ENCODE data around the gene WFDC1.

The WFDC1 gene

DNA sequence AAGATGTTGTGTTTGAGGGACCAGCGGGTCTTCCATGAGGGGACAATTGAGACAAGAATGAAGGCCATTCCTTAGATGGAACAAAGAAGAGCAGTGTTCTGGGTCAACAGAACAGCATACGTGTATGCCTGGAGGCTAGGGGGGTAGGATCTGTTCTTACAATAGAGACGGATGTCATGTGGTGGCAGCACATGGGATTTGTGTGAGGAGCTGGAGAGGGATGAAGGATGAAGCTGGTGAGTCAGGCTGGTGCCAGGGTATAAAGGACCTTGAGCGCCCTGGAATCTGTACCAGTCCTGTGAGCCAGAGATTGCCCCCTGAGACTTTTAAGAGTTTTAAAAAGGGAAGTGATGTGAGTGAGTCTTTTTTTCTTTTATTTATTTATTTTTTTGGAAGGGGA lies 22.8 kb upstream of the WFDC1 start:
- in situ Hi-C loops (cut with HindIII; ENCODE audit: low sequenced_read_pairs): no loop called here

DNA sequence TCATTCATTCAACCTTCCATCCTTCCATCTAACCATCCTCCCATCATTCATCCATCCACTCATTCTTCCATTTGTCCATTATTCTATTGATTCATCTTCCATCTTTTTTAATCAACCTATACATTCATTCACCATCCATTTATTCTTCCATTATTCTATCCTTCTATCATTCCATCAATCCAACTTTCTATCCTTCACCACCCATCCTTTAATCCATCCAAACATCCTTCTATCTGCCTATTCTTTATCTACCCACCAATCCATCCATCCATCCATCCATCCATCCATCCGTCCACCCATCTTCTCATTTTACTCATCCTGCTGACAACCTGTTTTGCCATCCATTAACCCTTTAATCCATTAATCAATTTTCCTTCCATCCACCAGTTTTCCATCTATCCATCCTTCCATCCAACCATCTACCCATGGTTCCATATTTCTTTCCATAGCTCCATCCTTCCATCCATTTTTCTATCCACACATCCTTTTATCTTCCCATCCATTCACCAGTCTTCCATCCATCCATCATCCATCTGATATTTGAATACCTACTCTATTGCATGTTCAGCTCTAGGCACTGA lies 21.8 kb upstream of the WFDC1 start:
- in situ Hi-C loops (cut with HindIII; ENCODE audit: low sequenced_read_pairs): no loop called here

DNA sequence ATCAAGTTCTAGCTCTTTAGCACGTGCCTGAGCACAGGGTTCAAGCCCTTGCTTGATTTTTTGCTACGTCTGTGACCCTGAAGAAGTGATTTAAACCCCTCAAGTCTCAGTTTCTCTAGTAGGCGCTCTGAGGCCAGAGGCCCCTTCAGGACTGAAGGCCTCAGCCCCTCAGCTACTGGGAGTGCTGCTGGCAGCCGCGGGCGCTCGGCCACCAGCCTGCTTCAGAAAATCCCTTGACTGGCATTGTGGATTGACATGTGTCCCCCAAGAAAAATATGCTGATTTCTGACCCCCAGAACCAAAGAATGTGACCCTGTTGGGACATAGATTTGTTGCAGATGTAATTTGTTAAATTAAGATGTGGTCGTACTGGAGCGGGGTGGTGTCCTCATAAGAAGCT lies 20.2 kb upstream of the WFDC1 start:
- in situ Hi-C loops (cut with HindIII; ENCODE audit: low sequenced_read_pairs): no loop called here

DNA sequence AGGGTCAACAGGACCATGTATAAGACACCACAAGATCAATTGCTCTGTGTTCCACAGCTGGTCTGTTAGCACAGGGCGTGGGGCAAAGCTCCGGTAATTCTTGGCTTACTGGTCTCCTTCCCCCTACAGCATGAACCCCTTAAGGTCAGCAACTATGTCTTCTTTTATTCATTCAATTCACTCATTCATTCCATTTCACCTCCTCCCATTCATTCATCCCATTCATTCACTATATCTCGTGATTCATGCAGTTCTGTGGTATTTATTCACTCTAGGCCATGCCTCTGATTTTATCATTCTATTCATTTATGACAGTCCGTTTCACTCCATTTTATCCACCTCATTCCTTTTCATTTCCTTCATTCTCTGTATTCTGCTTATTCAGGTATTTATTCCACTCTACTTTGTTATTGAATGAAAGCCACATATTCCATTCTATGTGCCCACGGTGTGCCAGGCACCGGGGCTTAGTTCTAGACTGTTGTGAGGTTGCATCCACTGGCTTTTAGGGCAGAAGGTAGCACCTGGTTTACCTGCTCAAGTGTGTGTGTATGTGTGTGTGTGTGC lies 19.0 kb upstream of the WFDC1 start:
- in situ Hi-C loops (cut with HindIII; ENCODE audit: low sequenced_read_pairs): no loop called here

DNA sequence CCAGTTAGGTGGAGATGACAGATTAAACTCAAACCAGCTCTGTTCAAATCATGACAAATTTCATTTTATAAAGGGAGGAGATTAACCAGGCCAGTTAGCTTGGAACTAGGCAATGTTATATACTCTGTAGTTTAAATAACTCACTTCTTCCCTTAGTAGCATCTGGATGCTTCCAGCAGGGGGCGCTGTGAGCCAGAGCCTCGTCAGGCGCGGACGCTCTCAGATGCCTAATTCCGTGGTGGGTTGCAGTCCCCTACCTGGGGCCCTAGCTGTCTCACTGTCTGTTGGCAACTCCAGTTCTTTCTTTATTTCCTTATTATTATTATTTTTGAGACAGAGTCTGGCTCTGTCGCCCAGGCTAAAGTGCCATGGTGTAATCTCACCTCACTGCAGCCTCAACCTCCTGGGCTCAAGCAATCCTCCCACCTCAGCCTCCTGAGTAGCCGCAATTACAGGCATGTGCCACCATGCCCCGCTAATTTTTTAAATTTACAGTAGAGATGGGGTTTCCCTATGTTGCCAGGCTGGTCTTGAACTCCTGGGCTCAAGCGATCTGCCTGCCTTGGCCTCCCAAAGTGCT lies 17.3 kb upstream of the WFDC1 start:
- in situ Hi-C loops (cut with HindIII; ENCODE audit: low sequenced_read_pairs): no loop called here

DNA sequence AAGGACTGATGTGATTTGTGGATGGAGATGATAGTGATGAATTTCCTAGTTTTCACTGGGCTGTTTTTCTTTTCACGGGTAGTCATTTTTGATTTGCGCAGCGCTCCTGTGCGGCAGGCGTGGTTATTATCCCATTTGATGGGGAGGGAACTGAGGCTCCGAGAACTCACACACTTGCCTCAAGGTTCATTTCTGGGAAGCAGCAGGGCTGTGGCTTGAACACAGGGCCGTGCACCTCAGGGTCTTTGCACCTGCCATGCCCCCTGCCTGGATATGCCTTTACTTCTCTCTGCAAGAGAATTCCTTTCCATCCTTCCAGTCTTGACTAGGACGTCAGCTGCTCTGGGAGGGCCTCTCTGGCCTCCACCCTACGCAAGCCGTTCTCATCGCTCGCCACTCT lies 16.3 kb upstream of the WFDC1 start:
- in situ Hi-C loops (cut with HindIII; ENCODE audit: low sequenced_read_pairs): no loop called here

DNA sequence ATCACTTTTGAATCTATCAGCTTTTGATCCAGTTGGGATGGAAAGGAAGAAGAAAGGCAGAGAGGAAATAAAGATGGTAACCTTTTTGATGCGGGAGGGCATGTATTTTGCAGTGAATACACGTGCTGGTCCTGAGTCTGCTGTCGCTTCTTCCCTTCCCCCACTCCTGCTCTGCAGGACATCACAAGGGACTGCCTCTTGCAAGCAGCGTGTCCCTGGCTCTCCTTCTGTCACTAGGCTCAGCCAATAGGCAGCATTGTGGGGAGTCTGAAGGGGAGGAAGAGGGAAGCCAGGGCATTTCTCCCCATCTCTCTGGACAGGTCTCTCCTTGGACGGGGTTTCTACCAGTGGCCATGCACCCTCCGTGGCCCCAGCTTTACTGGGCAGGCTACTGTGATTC lies 15.7 kb upstream of the WFDC1 start:
- in situ Hi-C loops (cut with HindIII; ENCODE audit: low sequenced_read_pairs): no loop called here

DNA sequence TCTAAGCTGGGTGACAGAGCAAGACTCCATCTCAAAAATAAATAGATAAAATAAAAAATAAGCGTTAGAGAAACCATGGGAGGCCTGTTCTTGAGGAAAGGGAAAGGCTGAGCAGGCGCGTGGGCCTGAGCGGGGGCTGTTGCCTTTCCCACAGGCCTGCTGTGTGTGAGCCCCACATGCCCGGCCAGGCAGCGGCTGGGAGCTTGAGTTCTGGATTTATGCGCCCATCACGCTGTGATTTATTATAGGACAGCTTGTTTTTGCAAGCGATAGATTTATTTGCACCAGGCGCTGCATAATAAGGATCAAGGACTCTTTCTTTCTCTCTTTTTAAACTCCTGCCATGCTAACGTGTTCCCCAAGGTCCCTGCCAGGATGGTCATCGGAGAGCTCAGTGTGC lies 14.8 kb upstream of the WFDC1 start:
- in situ Hi-C loops (cut with HindIII; ENCODE audit: low sequenced_read_pairs): no loop called here

DNA sequence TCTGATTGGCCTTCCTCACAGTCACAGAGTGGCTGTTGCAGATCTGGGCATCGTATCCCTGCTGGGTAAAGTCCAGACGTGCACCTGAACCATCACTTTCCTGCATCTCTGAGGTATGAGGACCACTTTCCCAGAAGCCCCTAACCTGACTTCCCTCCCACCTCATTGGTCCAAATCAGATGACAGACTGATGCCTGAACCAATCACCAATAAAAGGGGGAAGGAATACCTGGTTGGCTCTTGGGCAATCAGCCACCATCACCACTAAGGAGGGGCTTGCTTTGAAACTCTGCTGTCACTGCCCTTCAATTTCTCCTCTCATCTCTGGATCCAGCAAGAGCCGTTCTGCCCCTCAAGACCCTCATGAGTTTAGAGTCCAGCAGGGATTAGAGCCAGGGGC lies 13.6 kb upstream of the WFDC1 start:
- in situ Hi-C loops (cut with HindIII; ENCODE audit: low sequenced_read_pairs): no loop called here

DNA sequence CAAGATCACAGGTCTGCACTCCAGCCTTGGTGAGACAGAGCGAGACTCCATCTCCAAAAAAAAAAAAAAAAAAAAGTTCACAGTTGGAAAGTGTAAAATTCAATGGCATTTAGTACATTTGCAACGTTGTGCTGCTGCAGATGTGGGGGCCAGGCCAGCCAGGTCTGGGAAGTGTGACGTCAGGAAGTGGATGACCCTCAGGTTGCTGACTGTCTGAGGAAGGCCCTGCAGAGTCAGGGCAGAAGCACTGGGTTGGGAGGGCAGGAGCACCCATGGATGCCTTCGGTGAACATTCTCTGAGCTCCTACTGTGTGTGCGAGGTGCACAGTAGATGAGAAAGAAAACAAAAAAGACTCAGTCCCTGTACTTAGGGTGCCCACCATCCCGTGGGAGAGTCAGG lies 12.1 kb upstream of the WFDC1 start:
- in situ Hi-C loops (cut with HindIII; ENCODE audit: low sequenced_read_pairs): no loop called here

DNA sequence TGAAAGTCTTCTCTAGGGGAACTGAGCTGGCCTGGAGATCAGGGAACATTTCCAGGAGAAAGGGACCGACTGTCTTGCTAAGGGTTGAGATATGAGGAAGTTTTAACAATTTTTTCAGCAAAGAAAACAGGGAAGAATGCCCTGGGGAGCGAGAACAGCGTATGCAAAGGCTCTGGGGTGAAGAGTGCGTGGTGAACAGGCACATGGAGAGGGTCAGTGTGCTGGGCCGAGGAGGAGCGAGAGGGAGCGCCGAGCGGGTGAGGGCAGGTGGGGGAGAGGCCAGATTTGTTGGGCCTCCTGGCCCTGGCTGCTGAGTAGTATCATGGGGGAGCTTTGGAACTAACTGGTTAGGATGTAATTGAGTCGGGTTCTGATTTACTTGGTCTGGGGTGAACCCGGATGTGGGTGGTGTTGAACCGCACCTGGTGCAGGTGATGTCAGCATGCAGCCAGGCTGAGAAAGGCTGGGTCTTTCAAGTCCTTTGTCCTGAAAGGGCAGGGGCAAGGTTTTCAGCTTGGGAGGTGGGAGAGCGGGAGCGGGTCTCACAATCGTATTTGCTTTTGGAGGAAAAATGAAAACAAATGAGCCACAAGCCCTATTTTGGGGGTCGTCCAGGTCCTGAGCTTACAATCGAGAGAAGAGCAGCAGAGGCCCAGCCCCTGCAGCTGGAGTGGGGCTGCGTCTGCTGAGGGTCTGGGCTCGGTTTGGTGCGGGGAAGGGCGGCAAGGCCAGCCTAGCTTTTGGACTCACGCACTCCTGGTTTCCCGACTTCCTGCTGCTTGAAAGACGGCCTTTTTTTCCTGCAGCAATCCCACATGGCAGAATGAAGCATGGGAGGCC lies 11.1 kb upstream of the WFDC1 start:
- in situ Hi-C loops (cut with HindIII; ENCODE audit: low sequenced_read_pairs): no loop called here

DNA sequence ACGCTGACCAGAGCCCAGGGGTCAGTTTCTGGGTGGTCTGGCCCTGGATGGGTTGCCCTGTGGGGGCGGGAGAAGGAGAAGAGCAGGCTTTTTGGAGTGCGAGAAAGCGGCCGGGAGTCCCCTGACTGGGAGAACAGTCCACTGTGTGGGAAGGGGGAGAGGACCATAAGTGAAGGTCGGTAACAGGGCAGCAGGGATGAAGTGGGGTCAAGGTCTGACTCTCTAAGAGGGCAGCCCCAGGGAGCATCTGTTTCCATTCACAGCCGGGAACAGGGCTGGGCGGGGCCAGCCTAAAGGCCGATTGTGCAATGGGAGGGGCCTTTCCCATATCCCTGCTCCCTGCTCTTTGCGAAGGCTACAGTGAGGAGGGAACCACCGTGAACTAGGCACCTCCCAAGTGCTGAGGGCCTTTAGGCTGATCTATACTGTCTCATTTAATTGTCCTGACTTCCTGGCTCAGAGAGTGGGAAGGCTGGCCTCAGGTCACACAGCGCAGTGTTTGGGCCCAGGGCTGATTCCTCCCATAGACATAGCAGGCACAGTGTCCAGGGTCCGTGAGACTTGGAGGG lies 10.4 kb upstream of the WFDC1 start:
- in situ Hi-C loops (cut with HindIII; ENCODE audit: low sequenced_read_pairs): no loop called here

DNA sequence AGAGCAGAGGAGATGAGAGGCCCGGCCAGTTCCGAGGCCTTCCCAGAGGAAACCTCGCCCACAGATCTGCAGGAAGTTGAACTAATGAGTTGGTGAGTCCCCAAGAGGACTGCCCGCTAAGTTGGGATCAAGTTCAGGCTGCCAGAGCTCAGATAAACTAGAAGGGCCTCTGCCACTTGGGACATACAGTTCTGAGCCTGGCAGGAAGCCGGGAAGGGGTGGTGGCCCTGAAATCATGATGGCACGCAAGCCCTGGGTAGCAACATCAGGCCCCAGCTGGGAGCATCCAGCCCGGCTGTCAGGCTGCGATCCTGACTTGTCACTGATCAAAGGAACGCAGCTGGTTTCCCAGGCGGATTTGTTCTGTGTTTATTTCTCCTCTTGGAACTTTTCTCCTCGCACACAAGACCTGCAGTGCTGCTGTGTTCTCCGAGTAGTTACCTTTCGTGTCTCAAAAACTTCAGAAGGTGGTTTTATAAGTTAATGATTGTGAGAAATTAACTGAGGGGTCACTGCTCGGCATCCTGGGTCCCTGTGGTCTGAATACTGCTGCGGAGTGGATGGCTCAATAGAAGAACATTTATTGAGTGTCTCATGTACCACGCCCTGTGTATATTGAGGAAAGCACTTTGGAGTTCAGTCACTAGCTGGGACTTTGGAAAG lies 8.0 kb upstream of the WFDC1 start:
- in situ Hi-C loops (cut with HindIII; ENCODE audit: low sequenced_read_pairs): no loop called here

DNA sequence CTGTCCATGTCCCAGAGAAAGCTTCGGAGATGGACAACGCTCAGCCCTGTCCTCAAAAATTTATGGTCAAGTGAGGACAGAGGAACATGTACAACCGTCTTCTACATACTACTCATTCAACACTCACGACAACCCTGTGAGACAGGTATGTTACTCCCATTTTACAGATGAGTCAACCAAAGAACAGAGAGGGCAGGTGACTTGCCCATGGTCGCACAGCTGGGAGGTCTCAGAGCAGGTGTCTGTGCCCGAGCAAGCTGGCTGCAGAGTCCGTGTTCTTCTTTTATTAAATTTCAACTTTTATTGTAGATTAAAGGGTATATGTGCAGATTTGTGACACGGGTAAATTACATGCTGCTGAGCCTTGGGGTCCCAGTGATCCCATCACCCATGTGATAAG lies 5.8 kb upstream of the WFDC1 start:
- in situ Hi-C loops (cut with HindIII; ENCODE audit: low sequenced_read_pairs): no loop called here

DNA sequence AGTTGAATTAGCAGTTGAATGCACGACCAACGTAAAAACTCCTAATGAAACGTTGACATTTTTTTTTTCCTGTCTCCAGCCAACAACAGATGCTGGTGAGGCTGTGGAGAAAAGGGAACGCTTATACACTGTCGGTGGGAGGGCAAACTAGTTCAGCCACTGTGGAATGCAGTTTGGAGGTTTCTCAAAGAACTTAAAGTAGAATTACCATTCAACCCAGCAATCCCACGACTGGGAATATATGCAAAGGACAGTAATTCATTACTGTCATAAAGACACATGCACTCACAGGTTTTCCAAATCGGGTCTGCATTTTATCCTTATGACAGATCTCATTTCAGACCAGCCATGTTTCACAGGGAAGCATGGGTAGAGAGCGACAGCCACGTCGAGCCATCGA lies 3.5 kb upstream of the WFDC1 start:
- in situ Hi-C loops (cut with HindIII; ENCODE audit: low sequenced_read_pairs): no loop called here

DNA sequence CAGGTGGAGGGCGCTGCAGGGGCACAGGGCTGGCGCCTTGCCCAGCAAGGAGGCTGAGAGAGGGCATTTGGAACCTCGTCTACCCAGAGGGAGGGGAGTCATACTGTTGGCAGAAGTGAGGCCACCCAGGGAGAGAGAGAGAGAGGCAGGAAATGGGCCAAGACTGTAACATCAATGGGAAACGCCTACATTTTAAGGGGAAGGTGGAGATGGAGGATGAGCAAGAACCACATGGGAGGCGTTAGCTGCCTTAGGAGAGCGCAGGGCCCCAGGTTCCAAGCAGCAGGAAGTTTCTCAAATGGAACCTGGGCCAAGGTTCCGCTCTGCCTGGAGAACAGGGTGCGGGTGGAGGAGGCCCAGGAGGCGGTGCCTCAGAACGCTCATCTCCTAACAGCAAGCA lies 2.7 kb upstream of the WFDC1 start:
- in situ Hi-C loops (cut with HindIII; ENCODE audit: low sequenced_read_pairs): no loop called here

DNA sequence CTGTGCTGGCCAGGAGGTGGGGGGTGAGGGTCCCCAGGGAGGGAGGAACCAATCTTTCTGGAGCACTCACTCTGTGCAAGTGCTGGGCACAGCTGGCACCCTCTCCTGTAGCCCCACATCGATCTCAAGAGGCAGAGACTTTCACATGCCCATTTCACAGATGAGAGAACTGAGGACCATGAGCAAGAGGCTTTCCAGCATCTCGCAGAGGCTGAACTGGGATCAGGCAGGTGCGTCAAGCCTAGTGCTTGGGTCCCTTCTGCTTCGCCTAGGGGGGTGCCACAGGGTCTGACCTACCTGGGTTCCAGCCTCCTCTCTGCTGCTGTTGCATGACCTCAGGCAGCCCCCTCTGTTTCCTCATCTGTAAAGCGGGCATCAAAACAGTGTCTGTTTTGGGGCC lies 1.3 kb upstream of the WFDC1 start:
- in situ Hi-C loops (cut with HindIII; ENCODE audit: low sequenced_read_pairs): no loop called here

DNA sequence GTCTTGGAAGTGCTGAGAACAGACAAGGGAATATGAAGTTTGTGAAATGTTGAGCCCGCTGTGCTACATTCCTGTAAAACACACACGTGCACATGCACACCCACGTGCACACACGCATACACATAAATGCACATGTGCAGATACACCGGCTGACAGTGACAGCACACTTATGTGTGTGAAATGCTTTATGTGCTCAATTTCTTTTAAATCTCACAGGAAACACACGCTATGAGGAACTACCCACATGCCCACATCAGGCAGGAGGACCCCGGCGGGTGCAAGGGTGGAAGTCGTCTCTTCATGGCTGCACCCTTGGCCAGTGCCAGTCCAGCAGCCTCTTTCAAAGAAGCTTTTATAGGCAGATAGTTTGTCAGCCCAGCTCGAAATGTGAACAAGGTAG lies 561 bp upstream of the WFDC1 start:
- in situ Hi-C loops (cut with HindIII; ENCODE audit: low sequenced_read_pairs): no loop called here

DNA sequence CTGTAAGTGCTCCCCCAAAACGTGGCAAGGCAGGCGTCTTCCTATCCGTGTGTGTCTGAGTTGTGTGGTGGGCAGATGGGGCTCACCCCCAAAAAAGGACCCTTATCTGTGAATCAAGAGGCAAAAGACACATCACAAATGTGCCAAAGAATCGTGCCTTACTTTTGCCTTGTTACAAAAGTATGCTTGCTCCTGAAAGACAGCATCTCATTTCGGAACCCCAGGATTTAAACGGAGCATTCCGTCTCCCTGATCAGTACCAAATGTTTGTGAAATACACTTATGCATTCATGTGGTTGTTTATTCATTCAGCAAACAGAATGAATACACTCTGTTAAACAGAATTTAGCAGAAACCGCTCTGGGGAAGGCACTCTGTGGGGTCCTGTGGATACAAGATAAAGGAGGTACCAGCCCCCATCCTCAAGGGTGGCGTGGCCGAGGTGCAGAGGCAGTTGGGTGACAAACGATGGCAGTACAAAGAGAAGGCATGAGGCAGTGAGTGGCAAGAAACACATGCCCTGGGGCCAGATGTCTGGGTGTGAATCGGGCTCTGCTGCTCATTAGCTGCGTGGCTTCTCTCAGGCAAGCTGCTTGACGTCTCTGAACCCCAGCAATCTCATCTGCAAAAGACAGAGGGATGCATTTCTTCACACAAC lies 654 bp downstream of the WFDC1 start:
- in situ Hi-C loops (cut with HindIII; ENCODE audit: low sequenced_read_pairs): no loop called here

DNA sequence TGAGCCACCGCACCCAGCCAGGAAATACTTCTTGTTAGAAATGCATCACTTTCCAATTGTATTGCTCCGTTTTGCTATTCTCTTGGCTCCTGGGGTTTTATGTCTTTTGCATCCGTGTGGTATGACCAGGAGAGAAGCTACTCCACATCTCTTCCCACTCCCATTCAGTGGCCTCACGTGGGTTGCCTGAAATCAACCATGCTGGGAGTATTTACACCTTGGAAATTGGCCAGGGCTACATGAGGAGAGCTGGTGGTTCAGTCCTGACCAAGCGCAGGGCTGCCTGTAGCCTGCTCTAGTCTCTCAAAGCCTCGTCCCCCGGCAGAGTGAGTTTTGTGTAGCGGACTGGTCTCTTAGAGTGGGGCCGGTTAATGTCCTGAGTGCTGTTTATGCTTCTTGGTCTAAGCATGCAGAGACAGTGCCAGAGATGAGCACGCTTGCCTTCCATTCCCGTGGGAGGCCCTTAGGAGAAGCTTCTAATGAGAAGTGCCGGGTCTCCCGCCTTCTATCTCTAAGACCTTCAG lies 3.8 kb downstream of the WFDC1 start:
- in situ Hi-C loops (cut with HindIII; ENCODE audit: low sequenced_read_pairs): no loop called here

Measured in DLD1 (cell line).